ENCODE results near the gene NLGN4Y.
"Not testable (repeated sequence)": the region's sequence is repeated elsewhere in the genome, so short reads cannot be mapped to it uniquely, and the experiment has no call there.

Gene NLGN4Y

DNA sequence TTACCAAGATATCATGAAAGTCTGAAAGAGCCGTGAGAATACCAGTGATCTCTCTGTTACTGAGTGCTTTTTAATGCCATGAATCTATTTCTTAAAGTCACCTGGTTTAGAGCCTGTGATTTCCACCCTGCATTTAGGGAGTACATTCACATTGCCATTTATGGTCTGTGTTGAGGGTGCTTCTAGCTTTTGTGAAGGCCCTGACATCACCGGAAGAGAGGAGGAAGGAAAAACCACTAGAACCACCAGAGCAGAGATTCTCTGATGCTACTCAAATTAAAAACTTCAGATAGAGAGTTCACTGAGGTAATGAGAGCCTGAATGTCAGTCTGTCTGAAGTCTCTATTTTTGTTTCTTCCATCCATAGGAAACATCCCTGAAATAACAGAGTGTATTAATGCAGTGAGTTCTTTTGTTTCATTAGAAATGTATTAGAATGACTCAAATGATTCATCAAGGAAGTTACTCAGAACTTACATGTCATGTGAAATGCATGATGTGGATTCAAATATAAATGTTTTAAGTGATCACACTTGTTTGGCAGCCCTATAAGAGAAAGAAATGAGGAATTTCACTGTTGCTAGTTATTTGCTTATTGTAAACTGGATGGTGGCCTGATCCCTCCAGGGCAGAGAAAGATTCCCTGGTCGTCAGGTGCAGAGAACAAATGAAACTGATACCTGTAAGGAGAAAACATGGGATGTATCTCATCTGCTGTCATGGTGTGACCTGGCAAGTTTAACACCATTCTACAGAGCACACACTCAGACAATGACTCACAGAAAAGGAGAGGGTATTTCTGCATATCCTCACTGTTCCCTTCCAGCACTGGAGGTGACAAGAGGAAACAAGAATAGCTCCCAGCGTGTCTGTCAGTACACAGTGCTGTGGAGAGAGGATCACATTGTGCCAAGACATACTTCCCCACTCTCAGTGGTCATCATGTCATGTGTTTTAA is 310.1 kb downstream of the NLGN4Y start:
- no peak for DNase-seq (ENCODE audit: low read depth in 2 of 2, low spot score in 1 of 2)

DNA sequence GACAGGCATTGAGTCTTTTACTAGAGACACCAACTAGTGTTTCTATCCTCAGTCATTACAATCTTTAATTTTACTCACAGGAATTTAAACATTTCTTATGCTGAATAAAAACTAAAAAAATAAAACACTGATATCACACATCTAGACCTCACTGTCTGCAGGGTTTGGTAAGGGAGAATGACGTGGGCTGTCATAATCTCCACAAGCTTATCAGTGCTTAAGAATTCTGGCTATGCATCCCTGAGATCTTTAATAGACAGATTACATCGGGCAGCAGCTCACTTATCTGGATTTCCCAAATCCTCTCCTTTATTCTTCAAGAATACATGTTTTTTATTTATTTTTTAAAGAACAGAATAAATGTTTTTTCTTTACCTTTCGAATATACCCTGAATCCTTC is 313.1 kb downstream of the NLGN4Y start:
- no peak for DNase-seq (ENCODE audit: low read depth in 2 of 2, low spot score in 1 of 2)

DNA sequence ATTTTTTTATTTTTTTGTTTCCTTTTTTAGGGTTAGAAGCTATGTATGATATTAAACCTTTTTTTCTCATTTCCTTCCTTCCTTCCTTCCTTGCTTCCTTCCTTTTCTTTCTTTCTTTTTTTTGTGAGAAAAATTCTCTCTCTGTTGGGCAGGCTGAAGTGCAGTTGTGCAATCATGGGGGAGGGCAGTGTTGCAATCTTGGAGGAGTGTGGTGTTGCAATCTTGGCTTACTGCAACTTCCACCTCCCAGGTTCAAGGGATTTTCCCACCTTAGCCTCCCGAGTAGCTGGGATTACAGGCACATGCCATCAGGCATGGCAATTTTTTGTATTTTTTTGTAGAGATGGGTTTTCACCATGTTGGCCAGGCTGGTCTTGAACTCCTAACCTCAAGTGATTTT is 326.4 kb downstream of the NLGN4Y start:
- DNase-seq (ENCODE audit: low read depth in 2 of 2, low spot score in 1 of 2): no peak

DNA sequence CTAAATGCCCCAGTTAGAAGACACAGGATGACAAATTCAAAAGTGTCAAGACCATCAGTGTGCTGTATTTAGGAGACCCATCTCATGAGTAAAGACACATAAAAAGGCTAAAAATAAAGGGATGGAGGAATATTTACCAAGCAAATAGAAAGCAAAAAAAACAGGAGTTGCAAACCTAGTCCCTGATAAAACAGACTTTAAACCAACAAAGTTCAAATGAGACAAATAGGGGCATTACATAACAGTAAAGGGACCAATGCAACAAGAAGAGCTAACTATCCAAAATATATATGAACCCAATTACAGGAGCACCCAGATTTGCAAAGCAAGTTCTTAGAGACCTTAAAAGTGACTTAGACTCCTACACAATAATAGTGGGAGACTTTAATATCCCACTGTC is 336.1 kb downstream of the NLGN4Y start:
- no peak for DNase-seq (ENCODE audit: low read depth in 2 of 2, low spot score in 1 of 2)

DNA sequence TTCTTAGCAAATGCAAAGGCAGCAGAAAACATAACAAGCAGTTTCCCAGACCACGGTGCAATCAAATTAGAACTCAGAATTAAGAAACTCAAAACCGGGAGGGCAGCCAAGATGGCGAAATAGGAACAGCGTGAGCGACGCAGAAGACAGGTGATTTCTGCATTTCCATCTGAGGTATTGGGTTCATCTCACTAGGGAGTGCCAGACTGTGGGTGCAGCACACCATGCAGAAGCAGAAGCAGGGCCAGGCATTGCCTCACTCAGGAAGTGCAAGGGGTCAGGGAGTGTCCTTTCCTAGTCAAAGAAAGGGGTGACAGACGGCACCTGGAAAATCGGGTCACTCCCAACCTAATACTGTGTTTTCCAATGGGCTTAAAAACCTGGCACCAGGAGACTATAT is 336.7 kb downstream of the NLGN4Y start:
- DNase-seq (ENCODE audit: low read depth in 2 of 2, low spot score in 1 of 2): not testable (repeated sequence)

DNA sequence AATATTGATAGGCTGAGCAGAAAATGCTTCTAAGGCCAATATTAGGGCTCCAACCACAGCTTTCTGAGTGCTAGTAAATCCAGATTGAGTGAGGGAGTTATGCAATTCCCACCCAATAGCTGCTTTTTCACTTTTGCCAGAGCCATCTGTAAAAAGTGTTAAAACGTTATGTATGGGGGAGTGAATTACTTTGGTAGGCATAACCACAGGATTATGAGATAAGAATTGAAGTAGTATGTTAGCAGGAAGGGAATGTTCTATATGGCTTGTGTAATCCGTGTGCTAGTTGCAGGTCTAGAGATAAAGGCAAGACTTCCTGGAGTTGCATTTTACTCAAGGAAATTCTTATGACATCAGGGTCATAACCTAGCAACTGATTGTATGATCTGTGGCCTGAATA is 347.6 kb downstream of the NLGN4Y start:
- DNase-seq (ENCODE audit: low read depth in 2 of 2, low spot score in 1 of 2): no peak

Measured in stimulated activated CD8-positive, alpha-beta memory T cell treated with anti-CD3 and anti-CD28 coated beads, Interleukin-4, amount 100 ng/mL, for 1 hour (primary cell).